ENCODE results near the gene ZNF808.
"Not testable (repeated sequence)": the region's sequence is repeated elsewhere in the genome, so short reads cannot be mapped to it uniquely, and the experiment has no call there.

Gene ZNF808

GRCh38 chr19:52500991-52501390 is 26.5 kb upstream of the ZNF808 start:
- H3K36me3 ChIP-seq (ENCODE audit: control insufficient read depth, low read length); H3K27me3 ChIP-seq (ENCODE audit: control insufficient read depth, low read length); H3K9me2 ChIP-seq (replicated peaks; ENCODE audit: control insufficient read depth, low read length); H3F3A ChIP-seq (ENCODE audit: control insufficient read depth, insufficient read depth); H3K4me2 ChIP-seq (ENCODE audit: low read length); H3K9me3 ChIP-seq (ENCODE audit: control insufficient read depth, insufficient read depth, low read length); H4K20me1 ChIP-seq (ENCODE audit: control insufficient read depth, insufficient read depth, low read depth, low read length); H3K4me3 ChIP-seq (ENCODE audit: low read length); H3K4me1 ChIP-seq (ENCODE audit: control insufficient read depth, low read length); H3K79me2 ChIP-seq (ENCODE audit: control insufficient read depth, low read length); H3K27ac ChIP-seq (ENCODE audit: low read depth, low read length): not testable (repeated sequence)

GRCh38 chr19:52507266-52507665 is 20.2 kb upstream of the ZNF808 start:
- Histone ChIP-seq H3K9me3 (ENCODE audit: control insufficient read depth, insufficient read depth, low read length) (peaks cover 8% of the 10 kb centered on the region; the same call in 1 of the 2 replicates), H3K79me2 (ENCODE audit: control insufficient read depth, low read length) (no peaks in the 10 kb centered on the region), H3K4me3 (ENCODE audit: low read length) (no peak overlapping the region), H3F3A (ENCODE audit: control insufficient read depth, insufficient read depth) (no peaks in the 10 kb centered on the region), H3K4me2 (ENCODE audit: low read length) (no peak overlapping the region), H3K9me2 (replicated peaks; ENCODE audit: control insufficient read depth, low read length) (no peaks in the 10 kb centered on the region), H4K20me1 (ENCODE audit: control insufficient read depth, insufficient read depth, low read depth, low read length) (no peaks in the 10 kb centered on the region), H3K27me3 (ENCODE audit: control insufficient read depth, low read length) (no peaks in the 10 kb centered on the region), H3K4me1 (ENCODE audit: control insufficient read depth, low read length) (no peaks in the 10 kb centered on the region), H3K27ac (ENCODE audit: low read depth, low read length) (no peak overlapping the region), H3K36me3 (ENCODE audit: control insufficient read depth, low read length) (no peaks in the 10 kb centered on the region)
- no peak for TF ChIP-seq EZH2phosphoT487 (IDR thresholded peaks at IDR 0.05; ENCODE audit: borderline replicate concordance, low read length)
- TF ChIP-seq, protein P1, sequence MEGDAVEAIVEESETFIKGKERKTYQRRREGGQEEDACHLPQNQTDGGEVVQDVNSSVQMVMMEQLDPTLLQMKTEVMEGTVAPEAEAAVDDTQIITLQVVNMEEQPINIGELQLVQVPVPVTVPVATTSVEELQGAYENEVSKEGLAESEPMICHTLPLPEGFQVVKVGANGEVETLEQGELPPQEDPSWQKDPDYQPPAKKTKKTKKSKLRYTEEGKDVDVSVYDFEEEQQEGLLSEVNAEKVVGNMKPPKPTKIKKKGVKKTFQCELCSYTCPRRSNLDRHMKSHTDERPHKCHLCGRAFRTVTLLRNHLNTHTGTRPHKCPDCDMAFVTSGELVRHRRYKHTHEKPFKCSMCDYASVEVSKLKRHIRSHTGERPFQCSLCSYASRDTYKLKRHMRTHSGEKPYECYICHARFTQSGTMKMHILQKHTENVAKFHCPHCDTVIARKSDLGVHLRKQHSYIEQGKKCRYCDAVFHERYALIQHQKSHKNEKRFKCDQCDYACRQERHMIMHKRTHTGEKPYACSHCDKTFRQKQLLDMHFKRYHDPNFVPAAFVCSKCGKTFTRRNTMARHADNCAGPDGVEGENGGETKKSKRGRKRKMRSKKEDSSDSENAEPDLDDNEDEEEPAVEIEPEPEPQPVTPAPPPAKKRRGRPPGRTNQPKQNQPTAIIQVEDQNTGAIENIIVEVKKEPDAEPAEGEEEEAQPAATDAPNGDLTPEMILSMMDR (IDR thresholded peaks at IDR 0.05; ENCODE audit: low read depth, low read length, poor library complexity, severe bottlenecking): no peak

DNA sequence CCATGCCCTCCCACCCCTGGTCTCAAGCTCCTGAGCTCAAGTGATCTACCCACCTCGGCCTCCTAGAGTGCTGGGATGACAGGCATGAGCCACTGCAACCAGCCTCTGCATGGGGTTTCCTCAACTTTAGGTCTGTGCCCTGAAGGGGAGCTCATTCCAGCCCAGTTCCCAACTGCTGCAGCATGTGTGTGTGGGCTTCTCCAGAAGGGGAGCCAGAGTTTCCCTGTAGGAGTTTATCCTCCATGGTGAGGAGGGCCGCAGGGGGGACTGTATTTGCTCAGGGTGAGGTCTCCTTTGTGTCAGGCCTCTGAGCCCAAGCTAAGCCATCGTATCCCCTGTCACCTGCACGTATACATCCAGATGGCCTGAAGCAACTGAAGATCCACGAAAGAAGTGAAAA is 11.3 kb upstream of the ZNF808 start:
- H3K9me2 ChIP-seq (replicated peaks; ENCODE audit: control insufficient read depth, low read length): no peaks in the 10 kb centered on the region
- no peaks in the 10 kb centered on the region for H3F3A ChIP-seq (ENCODE audit: control insufficient read depth, insufficient read depth)
- no peaks in the 10 kb centered on the region for H3K79me2 ChIP-seq (ENCODE audit: control insufficient read depth, low read length)
- H3K27me3 ChIP-seq (ENCODE audit: control insufficient read depth, low read length): no peaks in the 10 kb centered on the region
- H3K36me3 ChIP-seq (ENCODE audit: control insufficient read depth, low read length): no peaks in the 10 kb centered on the region
- no peak overlapping the region for H3K4me2 ChIP-seq (ENCODE audit: low read length)
- peaks cover 8% of the 10 kb centered on the region; the same call in 1 of the 2 replicates for H3K9me3 ChIP-seq (ENCODE audit: control insufficient read depth, insufficient read depth, low read length)
- H3K4me3 ChIP-seq (ENCODE audit: low read length): no peak overlapping the region
- H3K4me1 ChIP-seq (ENCODE audit: control insufficient read depth, low read length): no peaks in the 10 kb centered on the region
- H4K20me1 ChIP-seq (ENCODE audit: control insufficient read depth, insufficient read depth, low read depth, low read length): no peaks in the 10 kb centered on the region
- H3K27ac ChIP-seq (ENCODE audit: low read depth, low read length): no peak overlapping the region
- no peak for TF ChIP-seq EZH2phosphoT487 (IDR thresholded peaks at IDR 0.05; ENCODE audit: borderline replicate concordance, low read length)
- TF ChIP-seq, protein P1 (IDR thresholded peaks at IDR 0.05; ENCODE audit: low read depth, low read length, poor library complexity, severe bottlenecking): no peak

- TF ChIP-seq, protein P1 (IDR thresholded peaks at IDR 0.05; ENCODE audit: low read depth, low read length, poor library complexity, severe bottlenecking): no peak
- TF ChIP-seq EZH2phosphoT487 (IDR thresholded peaks at IDR 0.05; ENCODE audit: borderline replicate concordance, low read length): no peak
- Histone ChIP-seq H3F3A (ENCODE audit: control insufficient read depth, insufficient read depth) (no peaks in the 10 kb centered on the region), H3K9me2 (replicated peaks; ENCODE audit: control insufficient read depth, low read length) (no peaks in the 10 kb centered on the region), H3K27ac (ENCODE audit: low read depth, low read length) (no peak overlapping the region), H3K36me3 (ENCODE audit: control insufficient read depth, low read length) (no peaks in the 10 kb centered on the region), H3K4me1 (ENCODE audit: control insufficient read depth, low read length) (no peaks in the 10 kb centered on the region), H3K79me2 (ENCODE audit: control insufficient read depth, low read length) (no peaks in the 10 kb centered on the region), H3K4me3 (ENCODE audit: low read length) (no peak overlapping the region), H3K27me3 (ENCODE audit: control insufficient read depth, low read length) (no peaks in the 10 kb centered on the region), H3K4me2 (ENCODE audit: low read length) (no peak overlapping the region), H4K20me1 (ENCODE audit: control insufficient read depth, insufficient read depth, low read depth, low read length) (no peaks in the 10 kb centered on the region), H3K9me3 (ENCODE audit: control insufficient read depth, insufficient read depth, low read length) (no peaks in the 10 kb centered on the region)
Observed at GRCh38 chr19:52518646-52519045, 8.8 kb upstream of the ZNF808 start.

GRCh38 chr19:52519175-52519574 is 8.3 kb upstream of the ZNF808 start:
- H3K36me3 ChIP-seq (ENCODE audit: control insufficient read depth, low read length); H3K27me3 ChIP-seq (ENCODE audit: control insufficient read depth, low read length); H3F3A ChIP-seq (ENCODE audit: control insufficient read depth, insufficient read depth); H3K4me3 ChIP-seq (ENCODE audit: low read length); H3K79me2 ChIP-seq (ENCODE audit: control insufficient read depth, low read length); H3K4me2 ChIP-seq (ENCODE audit: low read length); H3K9me2 ChIP-seq (replicated peaks; ENCODE audit: control insufficient read depth, low read length); H4K20me1 ChIP-seq (ENCODE audit: control insufficient read depth, insufficient read depth, low read depth, low read length); H3K9me3 ChIP-seq (ENCODE audit: control insufficient read depth, insufficient read depth, low read length); H3K4me1 ChIP-seq (ENCODE audit: control insufficient read depth, low read length); H3K27ac ChIP-seq (ENCODE audit: low read depth, low read length): not testable (repeated sequence)

Measured in DOHH2 (cell line).